Prostate gland (tissue), 2 donors: Measurements from ENCODE around the gene STS. TPM values are rescaled to one million over a fixed set of nuclear protein-coding genes. Genes with fewer than 3 reads are reported as not detected.

Source experiments
- DNase-seq: peaks from one replicate; pipeline ENCODE4 v3.0.0-alpha.2; 2019; ENCODE audit warnings: low spot score
- H3K27ac ChIP-seq, 2 donors: fragments of 200-600 bp; sonication (generic); 2 replicates each; pipeline ENCODE4 v1.5.1; 2017 to 2019
- H3K27me3 ChIP-seq: fragments of 200-600 bp; sonication (generic); replicated peaks from 2 replicates; pipeline ENCODE4 v1.5.1; 2019; ENCODE audit not compliant: insufficient read depth
- H3K36me3 ChIP-seq, 2 donors: fragments of 200-600 bp; sonication (generic); 1 replicate in 1 of 2; 2 replicates in 1 of 2; pipeline versions ENCODE4 v1.5.1 to v1.8.1; 2017 to 2019
- H3K4me1 ChIP-seq: fragments of 200-600 bp; sonication (generic); replicated peaks from 2 replicates; pipeline ENCODE4 v1.5.1; 2019
- H3K4me3 ChIP-seq, 2 donors: fragments of 200-600 bp; sonication (generic); 2 replicates each; pipeline ENCODE4 v1.5.1; 2017 to 2019
- H3K9me3 ChIP-seq: fragments of 200-600 bp; sonication (generic); 2 replicates; pipeline ENCODE4 v1.5.1; 2017
- CTCF ChIP-seq, 4 experiments: fragments of 200-600 bp in 2 of 4; fragments of 450-650 bp in 2 of 4; sonication (generic) in 2 of 4; IDR thresholded peaks; 1 replicate in 3 of 4; 2 replicates in 1 of 4; pipeline ENCODE4 v1.5.1; 2016 to 2019; ENCODE audit warnings: antibody characterized with exemption in 4 of 4, mild to moderate bottlenecking in 2 of 4, moderate library complexity in 2 of 4
- POLR2A ChIP-seq: fragments of 450-650 bp; IDR thresholded peaks from one replicate; pipeline ENCODE4 v1.6.1; 2016; ENCODE audit warnings: antibody characterized with exemption, mild to moderate bottlenecking
- POLR2AphosphoS5 ChIP-seq: sonication (generic); formaldehyde crosslinking; IDR thresholded peaks from one replicate; pipeline ENCODE4 v1.6.1; 2017; ENCODE audit warnings: antibody characterized with exemption
- WGBS: methylation state at CpG from one replicate; pipeline ENCODE4 v1.1.5; 2018; 5-methylcytosine and 5-hydroxymethylcytosine counted together
- intact Hi-C: fragments of 100-400 bp; cut with DNase I; formaldehyde crosslinking; loops from one replicate; pipeline ENCODE4 v1.14.2; 2022
- total RNA-seq, 2 donors: library from RNA; depleted of rRNA; stranded (reverse); fragments of >200 nt; gene quantifications; one replicate each; pipeline ENCODE4 v1.1.0, GENCODE V29; 2016

The STS gene
- total RNA-seq, 2 donors from 2014 or later = 9.8 to 10.0 TPM

DNA sequence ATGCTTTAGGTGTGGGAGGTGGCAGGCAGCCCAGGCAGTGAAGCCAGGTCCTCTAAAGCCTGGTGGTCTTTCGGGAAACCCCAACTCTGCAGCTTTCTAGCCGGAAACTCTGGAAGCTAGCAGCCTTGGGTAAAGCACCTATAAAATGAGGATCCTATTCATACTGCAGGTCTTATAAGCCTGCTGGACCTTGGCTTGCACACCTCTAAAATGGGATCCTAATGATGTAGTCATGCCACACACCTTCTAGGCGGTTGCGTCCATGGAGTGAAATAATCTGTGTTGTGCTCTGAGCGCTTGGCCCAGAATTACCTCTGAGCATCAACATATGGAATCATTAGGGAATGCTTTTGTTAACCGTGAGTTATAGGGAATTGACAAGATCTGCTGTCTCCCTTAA is 36.0 kb upstream of the STS start:
- Histone ChIP-seq H3K4me1 (no peaks in the 10 kb centered on the region), H3K27me3 (no peaks in the 10 kb centered on the region), H3K27ac (no peak overlapping the region), H3K4me3 (no peak overlapping the region), H3K9me3 (no peaks in the 10 kb centered on the region), H3K36me3 (no peaks in the 10 kb centered on the region)
- WGBS = 100% methylated on average over 4 of the region's 6 CpGs
- DNase-seq = no peak
- intact Hi-C loops = no loop called here
- no peak for TF ChIP-seq CTCF (IDR thresholded peaks at IDR 0.05)
- no peak for TF ChIP-seq POLR2AphosphoS5
- no peak for TF ChIP-seq POLR2A

DNA sequence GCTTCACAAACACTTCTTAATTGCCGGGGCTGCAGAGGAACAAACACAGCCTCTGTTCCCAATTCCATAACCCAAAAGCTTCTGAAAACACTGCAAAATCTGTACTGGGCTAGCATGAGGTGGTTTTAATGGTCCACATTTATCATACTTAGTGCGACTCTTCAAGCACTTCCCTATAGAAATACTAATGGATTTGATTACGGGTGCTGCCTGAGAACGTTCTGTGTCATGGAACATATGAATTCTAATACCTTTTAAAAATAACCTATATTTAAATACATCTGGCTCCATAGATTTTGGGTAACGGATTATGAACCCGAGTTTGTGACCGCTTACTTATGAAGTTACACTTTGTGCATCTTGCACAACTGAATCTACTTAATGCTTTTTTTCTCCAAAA is 35.4 kb upstream of the STS start:
- no peaks in the 10 kb centered on the region for H3K36me3 ChIP-seq
- intact Hi-C loops = no loop called here
- DNase-seq = no peak
- no peaks in the 10 kb centered on the region for H3K27me3 ChIP-seq
- no peaks in the 10 kb centered on the region for H3K9me3 ChIP-seq
- WGBS = 96% methylated on average over 7 of the region's 7 CpGs
- TF ChIP-seq CTCF (IDR thresholded peaks at IDR 0.05) (no peak), POLR2A (no peak), POLR2AphosphoS5 (no peak)
- no peak overlapping the region for H3K27ac ChIP-seq
- no peaks in the 10 kb centered on the region for H3K4me1 ChIP-seq
- H3K4me3 ChIP-seq = no peak overlapping the region

DNA sequence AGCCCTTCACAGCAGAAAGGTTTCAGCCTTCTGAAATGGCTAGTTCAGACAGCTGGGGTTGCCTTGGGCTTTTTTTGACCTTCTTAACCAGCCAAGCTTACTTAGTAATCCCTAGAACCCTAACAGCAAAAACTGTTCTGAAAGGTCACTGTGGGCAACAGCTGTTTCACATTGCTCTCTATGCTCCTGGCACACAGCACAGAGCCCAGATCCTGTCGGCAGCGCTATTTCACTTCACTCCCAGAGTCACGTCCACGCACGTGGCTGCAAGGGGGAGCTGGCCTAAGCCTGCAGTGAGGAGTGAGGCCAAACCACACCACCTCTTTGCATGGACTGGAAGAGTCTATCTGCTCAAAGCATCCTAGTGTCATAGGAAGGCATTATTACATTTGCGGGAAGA is 32.0 kb upstream of the STS start:
- no peaks in the 10 kb centered on the region for H3K36me3 ChIP-seq
- intact Hi-C loops = no loop called here
- no peak for DNase-seq
- H3K27me3 ChIP-seq = no peaks in the 10 kb centered on the region
- no peaks in the 10 kb centered on the region for H3K4me1 ChIP-seq
- H3K27ac ChIP-seq = no peak overlapping the region
- no peak overlapping the region for H3K4me3 ChIP-seq
- TF ChIP-seq POLR2AphosphoS5 (no peak), CTCF (IDR thresholded peaks at IDR 0.05) (no peak), POLR2A (no peak)
- WGBS = 51% methylated on average over 4 of the region's 6 CpGs
- no peaks in the 10 kb centered on the region for H3K9me3 ChIP-seq

DNA sequence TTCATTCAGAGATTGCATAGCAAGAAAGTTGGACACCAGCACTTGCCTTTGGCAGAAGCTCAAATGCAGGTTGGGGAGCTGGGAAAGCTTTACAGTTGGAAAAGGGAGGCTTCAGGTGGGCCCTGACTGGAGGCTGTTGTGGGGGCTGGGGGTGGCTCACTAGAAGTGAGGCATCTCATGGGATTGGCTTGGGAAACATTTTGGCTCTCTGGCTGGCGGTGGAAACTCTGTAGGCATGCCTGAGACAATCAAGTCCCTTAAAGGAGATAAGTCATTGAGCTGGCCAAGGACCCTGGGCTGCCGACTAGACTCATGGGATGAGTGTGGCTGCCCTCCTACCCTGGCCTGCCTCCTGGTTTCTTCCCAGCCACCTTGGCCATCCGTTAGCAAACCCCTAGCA is 31.4 kb upstream of the STS start:
- TF ChIP-seq CTCF (IDR thresholded peaks at IDR 0.05) (no peak), POLR2A (no peak)

DNA sequence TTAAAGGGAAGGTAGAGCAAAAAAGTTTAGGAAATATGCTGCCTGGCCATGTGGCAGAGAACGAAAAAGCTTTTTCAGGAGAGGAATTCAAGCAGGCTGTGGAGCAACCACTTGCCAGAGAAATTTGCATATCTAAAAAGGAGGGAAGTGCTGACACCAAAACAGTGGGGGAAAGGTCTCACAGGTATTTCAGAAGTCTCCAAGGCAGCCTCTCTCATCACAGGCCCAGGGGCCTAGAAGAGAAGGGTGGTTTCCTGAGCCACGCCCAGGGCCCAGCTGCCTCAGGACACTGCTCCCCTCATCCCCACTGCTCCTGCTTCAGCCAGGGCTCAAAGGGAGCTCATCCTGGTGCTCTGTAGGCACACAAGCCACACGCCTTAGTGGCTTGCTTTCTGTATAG is 29.9 kb upstream of the STS start:
- no peak for DNase-seq
- Histone ChIP-seq H3K4me3 (no peak overlapping the region), H3K4me1 (no peaks in the 10 kb centered on the region), H3K27ac (no peak overlapping the region), H3K27me3 (no peaks in the 10 kb centered on the region), H3K9me3 (no peaks in the 10 kb centered on the region), H3K36me3 (no peaks in the 10 kb centered on the region)
- WGBS = 97% methylated on average over 3 of the region's 3 CpGs
- intact Hi-C loops = no loop called here
- TF ChIP-seq POLR2AphosphoS5 (no peak), POLR2A (no peak), CTCF (IDR thresholded peaks at IDR 0.05) (no peak)

More for the DNA sequence above, 31.4 kb upstream of the STS start:
- H3K27me3 ChIP-seq = no peaks in the 10 kb centered on the region
- 97% methylated on average over 3 of the region's 3 CpGs for WGBS
- no peaks in the 10 kb centered on the region for H3K4me1 ChIP-seq
- intact Hi-C loops = no loop called here
- H3K36me3 ChIP-seq = no peaks in the 10 kb centered on the region
- H3K9me3 ChIP-seq = no peaks in the 10 kb centered on the region
- H3K4me3 ChIP-seq = no peak overlapping the region
- no peak overlapping the region for H3K27ac ChIP-seq
- no peak for DNase-seq
